ENCODE measurements around the gene CSRNP2. TPM values are rescaled to one million over a fixed set of nuclear protein-coding genes. Genes with fewer than 3 reads are reported as not detected.

The CSRNP2 gene
- total and polyA plus RNA-seq, 2 of the 4 experiments (the other 2 are of a cell fraction) = 14.0 to 21.7 TPM

- Histone ChIP-seq H2AK5ac (ENCODE audit: low read depth, low read length) (no peak overlapping the region), H4K91ac (ENCODE audit: insufficient read depth, low read depth, low read length) (no peak overlapping the region), H3K4me3 (ENCODE audit: insufficient read depth, low read depth, low read length) (no peak overlapping the region), H4K5ac (ENCODE audit: low read depth, low read length) (no peak overlapping the region), H3K9me3 (ENCODE audit: control insufficient read depth, insufficient read depth, low read length) (no peaks in the 10 kb centered on the region), H3K4me1 (ENCODE audit: control insufficient read depth, insufficient read depth, low read length) (peaks cover 3% of the 10 kb centered on the region), H2BK5ac (ENCODE audit: low read depth, low read length, poor library complexity, severe bottlenecking) (no peak overlapping the region), H3K36me3 (ENCODE audit: control insufficient read depth, insufficient read depth, low read length) (0 out of 2 replicates have a peak, but pooled peaks cover 2% of the 10 kb centered on the region), H3K9ac (ENCODE audit: low read depth, low read length) (no peak overlapping the region), H2AFZ (replicated peaks; ENCODE audit: low read length, poor library complexity) (no peak overlapping the region), H3K79me1 (ENCODE audit: low read depth in 1 of 2, low read length in 2 of 2) (peaks cover 0 to 25% of the 10 kb centered on the region in 2 experiments; a peak in 2 of 4 replicates), H2BK120ac (ENCODE audit: low read depth, low read length) (no peak overlapping the region), H3K14ac (replicated peaks; ENCODE audit: low read depth, low read length) (no peak overlapping the region), H3K27ac (ENCODE audit: insufficient read depth, low read length) (no peak overlapping the region), H3K9me1 (ENCODE audit: insufficient read depth, low read length) (peaks cover 9% of the 10 kb centered on the region), H2BK20ac (ENCODE audit: low read depth, low read length) (no peak overlapping the region), H3K18ac (ENCODE audit: low read depth, low read length) (no peak overlapping the region), H3K4me2 (ENCODE audit: low read depth, low read length) (no peak overlapping the region), H3K23ac (ENCODE audit: low read depth, low read length) (no peak overlapping the region), H3K4ac (ENCODE audit: low read depth, low read length) (no peak overlapping the region), H4K8ac (ENCODE audit: low read depth in 2 of 2, low read length in 2 of 2) (no peak overlapping the region), H3K27me3 (ENCODE audit: control insufficient read depth, insufficient read depth, low read length) (no peaks in the 10 kb centered on the region), H2BK15ac (ENCODE audit: low read depth, low read length) (no peak overlapping the region), H2AK9ac (replicated peaks; ENCODE audit: low read depth, low read length, poor library complexity) (no peak overlapping the region), H3K56ac (ENCODE audit: extremely low read depth, insufficient read depth, low read length) (no peak overlapping the region), H4K20me1 (ENCODE audit: insufficient read depth, low read length) (0 out of 2 replicates have a peak, but pooled peaks cover 2% of the 10 kb centered on the region)
- dilution Hi-C loops (cut with HindIII; ENCODE audit: low sequenced_read_pairs, unreplicated experiment) (no loop called here), in situ Hi-C loops (cut with MboI; ENCODE audit: low sequenced_read_pairs) (no loop called here), intact Hi-C loops (cut with micrococcal nuclease) (no loop called here)
- ATAC-seq (ENCODE audit: low read depth) = no peak
- BruUV-seq (replicated peaks) = no TSS peak
- POLR2A ChIA-PET (ENCODE audit: unreplicated experiment) = no interaction called here
- no peak for TF ChIP-seq BHLHE40 (IDR thresholded peaks at IDR 0.05; ENCODE audit: low read depth, low read length)
- TF ChIP-seq FOS (IDR thresholded peaks at IDR 0.05; ENCODE audit: low read depth, low read length) = no peak
- no peak for TF ChIP-seq MXI1 (IDR thresholded peaks at IDR 0.05; ENCODE audit: borderline replicate concordance, low read depth, low read length)
- TF ChIP-seq NFE2L2 (IDR thresholded peaks at IDR 0.05; ENCODE audit: low read depth, low read length) = no peak
- TF ChIP-seq POLR2A (IDR thresholded peaks at IDR 0.05; ENCODE audit: low read depth, low read length) = no peak
- TF ChIP-seq RFX5 (IDR thresholded peaks at IDR 0.05; ENCODE audit: low read depth, low read length) = no peak
- no peak for TF ChIP-seq USF2 (IDR thresholded peaks at IDR 0.05; ENCODE audit: low read depth, low read length)
- no peak for TF ChIP-seq CEBPB (IDR thresholded peaks at IDR 0.05; ENCODE audit: low read depth, low read length)
- TF ChIP-seq CHD1 (IDR thresholded peaks at IDR 0.05; ENCODE audit: low read depth, low read length) = no peak
- 40% methylated on average over 1 of the region's 5 CpGs; no CpG with 5 or more reads in 1 of the 2 experiments for WGBS, 2 experiments (ENCODE audit: extremely low coverage in 2 of 2, insufficient read length in 1 of 2)
- CTCF ChIA-PET = no interaction called here
- DNase-seq = no peak
Measured at GRCh38 chr12:51131745-51132521, 48.5 kb upstream of the CSRNP2 start.
